ENCODE results near the gene BBS9.
"Not testable (repeated sequence)": the region's sequence is repeated elsewhere in the genome, so short reads cannot be mapped to it uniquely, and the experiment has no call there.

BBS9 gene

DNA sequence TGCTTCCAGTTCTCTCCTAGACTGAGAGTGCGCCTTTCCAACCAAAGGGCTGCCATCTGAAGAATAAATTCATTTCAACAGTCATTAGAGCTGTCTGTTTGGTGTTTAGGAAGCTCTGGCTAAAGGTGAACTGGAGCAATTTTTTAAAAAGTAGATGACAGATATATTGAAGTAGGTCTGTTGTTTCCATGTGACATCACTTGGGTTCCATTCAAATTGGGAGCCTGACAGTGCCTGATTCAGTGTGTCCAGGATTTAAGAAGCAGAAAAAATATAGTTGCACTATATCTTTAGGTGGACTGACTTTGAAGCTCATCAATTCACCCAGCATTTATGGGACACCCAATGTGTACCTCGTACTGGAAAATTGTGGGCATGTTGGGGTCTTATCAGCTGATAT, 367.7 kb downstream of the BBS9 start:
- no peak for DNase-seq (ENCODE audit: low spot score)

DNA sequence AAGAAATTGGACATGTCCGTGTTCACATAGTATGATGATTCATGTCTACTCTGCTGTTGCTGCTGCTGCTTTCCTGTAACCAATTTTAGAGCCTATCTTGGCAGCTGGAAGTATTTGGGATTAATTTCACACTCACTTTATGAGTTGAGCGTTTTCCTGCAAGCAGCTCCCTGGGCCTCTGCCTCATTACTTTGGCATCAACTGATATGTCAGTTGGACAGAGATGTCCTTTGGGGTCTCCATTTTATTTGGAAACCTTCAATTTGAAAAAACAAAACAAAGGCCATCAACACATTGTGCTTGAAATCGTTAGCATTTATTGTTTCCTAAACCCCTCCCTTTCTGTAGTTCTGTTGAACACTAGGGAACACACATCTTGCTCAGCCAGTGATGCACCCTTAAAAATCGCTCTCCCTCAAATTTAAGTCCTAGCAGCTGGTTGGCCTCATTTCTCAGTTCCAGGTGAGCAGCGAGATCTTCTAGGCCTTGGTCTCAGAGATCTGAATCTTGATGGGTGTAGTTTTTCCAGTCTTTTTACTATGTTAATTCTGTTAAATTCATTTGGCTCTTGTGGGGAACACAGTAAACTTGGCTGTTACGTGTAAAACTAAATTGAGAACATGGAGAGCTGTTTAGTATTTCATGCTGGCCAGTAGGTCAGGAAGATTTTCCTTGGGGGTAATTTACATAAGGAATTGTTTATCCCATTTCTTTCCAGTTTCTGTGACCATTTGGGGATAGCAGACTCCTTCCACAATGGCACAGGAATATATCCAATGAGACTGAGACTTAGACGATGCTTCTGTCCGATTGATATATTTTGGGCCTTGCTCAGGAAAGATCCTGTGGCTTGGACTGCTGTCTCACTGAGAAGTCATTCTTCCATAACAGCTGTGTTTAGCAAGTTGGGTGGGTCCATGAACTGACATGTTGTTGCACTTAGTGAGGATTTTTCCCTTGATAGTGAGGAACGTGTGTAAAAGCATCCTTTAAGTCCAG, 371.6 kb downstream of the BBS9 start:
- DNase-seq (ENCODE audit: low spot score): no peak

DNA sequence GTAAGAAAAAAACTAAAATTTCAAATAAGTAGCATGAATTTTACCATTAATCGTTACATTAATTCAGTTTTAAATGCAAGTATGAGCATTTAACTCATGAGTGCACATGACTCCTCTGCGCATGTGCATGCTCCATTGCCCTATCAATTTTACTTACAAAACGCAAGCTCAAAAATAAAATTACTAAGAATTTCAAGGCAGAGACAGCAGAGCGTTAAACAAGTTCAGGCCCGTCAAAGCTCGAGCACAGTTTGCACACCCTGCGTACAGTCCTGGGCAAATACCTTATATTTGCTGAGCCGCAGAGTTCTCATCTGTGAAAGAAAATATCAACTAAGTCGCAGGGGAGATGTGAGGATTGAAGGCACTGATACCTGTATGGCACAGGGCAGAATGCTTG, 373.6 kb downstream of the BBS9 start:
- no peak for DNase-seq (ENCODE audit: low spot score)

DNA sequence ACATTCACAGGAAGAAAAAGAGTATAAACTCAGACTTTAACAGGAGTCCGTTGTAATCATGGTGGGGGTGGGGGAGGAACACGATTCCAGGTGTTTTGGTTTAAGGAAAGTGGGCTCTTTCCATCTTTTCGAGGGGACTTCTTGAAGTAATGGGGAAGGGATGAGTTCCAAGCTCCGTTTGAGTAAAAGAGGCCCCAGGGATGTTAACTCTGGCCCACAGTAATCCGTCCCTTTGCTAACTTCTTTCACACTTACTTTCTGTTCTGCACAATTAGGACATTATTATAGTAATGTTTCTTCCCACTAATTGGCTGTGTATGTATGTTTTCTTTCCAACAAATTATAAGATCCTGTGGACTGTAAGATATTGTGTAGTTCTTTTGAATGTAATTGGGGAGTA, 374.4 kb downstream of the BBS9 start:
- no peak for DNase-seq (ENCODE audit: low spot score)

DNA sequence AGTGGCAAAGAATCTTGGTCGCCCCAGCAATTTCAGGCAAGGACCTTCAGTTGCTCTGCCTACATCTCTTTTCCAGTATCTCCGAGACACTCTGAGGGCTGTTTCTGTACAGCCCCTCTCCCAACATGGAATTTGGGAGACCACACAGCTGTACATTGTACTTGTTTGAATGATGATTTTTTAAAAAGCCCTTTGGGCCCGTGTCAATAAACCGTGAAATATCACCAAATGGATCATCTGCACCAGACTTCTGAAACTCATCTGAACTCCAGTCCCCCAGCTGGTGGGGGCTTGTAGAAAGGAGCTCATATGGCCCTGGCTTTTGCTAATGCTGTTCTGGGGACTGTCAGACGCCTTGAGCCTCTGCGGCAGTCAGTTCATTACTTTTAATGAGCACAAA, 374.9 kb downstream of the BBS9 start:
- DNase-seq (ENCODE audit: low spot score): no peak

DNA sequence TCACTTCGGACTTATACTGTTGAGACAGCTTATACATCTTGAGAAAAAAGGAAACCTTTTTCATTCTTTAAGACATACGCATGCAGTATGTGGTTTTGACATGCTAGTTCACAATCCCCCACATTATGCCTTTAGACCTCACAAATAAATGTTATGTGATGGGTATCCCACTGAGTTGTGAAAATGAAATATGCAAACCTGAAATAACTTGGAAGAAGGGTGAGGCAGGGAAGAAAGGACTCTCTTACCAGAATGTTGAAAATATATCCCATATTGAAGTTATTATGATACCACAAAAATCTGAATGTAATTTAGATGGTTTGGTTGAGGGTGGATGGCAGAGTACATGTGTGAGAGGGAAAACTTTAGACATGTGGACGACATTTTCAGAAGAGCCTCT, 379.8 kb downstream of the BBS9 start:
- no peak for DNase-seq (ENCODE audit: low spot score)

DNA sequence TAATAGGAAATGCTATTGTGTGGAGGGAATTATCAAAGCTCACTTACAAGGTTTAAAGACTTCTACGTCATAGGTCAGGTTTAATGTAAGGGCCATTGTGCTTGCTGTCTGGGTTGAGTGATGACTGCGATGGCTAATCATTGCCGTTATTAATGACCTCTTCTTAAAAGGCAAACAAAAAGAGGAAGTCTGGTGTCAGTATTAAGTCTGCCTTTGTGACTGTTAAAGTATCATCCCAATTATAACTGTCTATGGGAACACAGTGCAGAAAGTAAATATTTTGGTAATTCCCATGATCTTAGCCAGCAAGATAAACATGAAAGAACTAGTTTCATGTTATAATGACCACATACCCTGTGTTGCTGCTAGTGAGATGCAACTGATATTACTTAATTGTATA, 382.4 kb downstream of the BBS9 start:
- no peak for DNase-seq (ENCODE audit: low spot score)

DNA sequence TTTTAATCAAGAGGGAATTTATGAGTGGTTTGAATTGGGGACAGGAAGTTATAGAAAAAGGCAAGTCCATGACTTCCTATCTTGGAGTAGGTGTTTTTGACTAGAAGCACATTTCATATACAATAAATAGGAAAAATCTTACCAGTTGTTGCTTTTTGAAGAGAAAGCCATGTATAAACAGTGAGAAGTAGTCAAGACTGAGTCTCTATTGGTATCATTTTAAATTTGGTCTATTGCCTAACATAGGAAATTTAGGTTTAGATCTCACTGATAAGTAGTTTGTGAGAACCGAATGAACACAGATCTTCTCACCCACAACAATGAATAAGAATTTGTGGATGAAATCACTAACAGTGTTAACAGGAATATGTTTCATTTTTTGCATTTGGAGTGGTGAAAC, 387.2 kb downstream of the BBS9 start:
- DNase-seq (ENCODE audit: low spot score): no peak

DNA sequence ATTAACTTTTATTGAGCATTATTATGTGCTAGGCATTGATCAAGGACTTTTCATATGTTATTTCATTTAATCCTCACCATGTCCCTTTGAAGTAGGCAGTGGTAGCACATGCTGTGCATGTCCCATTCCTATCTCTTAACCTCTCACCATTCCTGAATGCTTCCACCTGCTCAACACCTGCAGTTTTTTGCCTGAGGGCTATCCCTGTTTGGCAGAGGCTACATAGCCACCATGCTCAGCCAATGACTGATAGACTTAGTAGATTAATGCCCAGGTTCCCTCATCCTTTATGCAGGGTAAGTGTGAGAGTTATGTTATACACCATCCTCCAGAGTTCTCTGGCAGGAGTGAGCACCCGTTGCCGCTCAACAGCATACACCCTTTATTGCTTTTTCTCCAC, 387.8 kb downstream of the BBS9 start:
- DNase-seq (ENCODE audit: low spot score): no peak

DNA sequence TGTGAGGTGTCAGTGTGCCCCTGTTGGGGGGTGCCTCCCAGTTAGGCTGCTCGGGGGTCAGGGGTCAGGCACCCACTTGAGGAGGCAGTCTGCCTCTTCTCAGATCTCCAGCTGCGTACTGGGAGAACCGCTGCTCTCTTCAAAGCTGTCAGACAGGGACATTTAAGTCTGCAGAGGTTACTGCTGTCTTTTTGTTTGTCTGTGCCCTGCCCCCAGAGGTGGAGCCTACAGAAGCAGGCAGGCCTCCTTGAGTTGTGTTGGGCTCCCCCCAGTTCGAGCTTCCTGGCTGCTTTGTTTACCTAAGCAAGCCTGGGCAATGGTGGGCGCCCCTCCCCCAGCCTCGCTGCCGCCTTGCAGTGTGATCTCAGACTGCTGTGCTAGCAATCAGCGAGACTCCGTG, 397.6 kb downstream of the BBS9 start:
- DNase-seq (ENCODE audit: low spot score): not testable (repeated sequence)

DNA sequence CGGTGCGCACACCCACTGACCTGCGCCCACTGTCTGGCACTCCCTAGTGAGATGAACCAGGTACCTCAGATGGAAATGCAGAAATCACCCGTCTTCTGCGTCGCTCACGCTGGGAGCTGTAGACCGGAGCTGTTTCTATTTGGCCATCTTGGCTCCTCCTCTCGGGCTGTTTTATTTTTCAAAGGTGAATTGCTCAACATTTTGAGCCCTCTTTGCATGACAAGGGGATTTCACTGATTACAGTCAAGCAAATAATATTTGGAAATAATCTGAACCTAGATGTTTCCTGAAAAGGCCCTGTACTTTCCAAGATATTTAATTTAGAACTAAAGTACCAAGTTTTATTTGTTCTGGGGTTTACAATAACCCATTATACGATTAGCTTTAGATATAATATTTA, 398.2 kb downstream of the BBS9 start:
- DNase-seq (ENCODE audit: low spot score): not testable (repeated sequence)

DNA sequence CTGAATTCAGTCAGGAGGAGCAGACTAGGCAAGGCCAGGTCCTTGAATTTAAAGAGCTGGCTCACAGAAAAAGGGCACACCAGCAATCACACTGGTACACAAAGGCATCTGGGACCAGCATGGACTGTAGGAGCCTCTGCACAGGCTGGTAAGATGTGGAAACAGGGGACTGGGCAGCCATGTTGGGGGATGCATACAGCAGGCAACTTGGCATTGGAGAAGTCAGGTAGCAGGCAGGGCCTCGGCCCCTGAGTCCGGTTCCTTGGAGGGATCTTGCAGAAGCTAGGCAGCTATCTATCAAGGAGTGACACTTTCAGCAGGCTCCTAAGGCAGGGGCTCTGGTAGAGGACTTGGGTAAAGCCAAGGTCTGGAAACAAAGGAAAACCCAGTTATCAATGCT, 399.7 kb downstream of the BBS9 start:
- no peak for DNase-seq (ENCODE audit: low spot score)

DNA sequence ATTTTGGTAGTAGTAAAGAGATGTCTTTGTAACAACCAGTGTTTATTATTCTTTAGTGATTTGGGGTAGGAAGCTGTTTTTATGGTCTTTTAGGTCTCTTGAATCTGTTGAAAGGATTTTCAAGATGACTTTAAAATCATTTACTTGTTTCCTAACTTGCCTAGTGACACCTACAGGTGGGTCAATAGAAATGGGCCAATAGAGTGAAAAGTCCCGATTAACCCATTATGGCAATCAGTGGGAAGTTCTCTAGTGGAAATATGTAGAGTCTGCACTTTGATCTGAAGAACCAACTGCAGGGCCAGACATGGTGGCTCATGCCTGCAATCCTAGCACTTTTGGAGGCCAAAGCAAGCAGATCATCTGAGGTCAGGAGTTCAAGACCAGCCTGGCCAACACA, 401.3 kb downstream of the BBS9 start:
- DNase-seq (ENCODE audit: low spot score): no peak

DNA sequence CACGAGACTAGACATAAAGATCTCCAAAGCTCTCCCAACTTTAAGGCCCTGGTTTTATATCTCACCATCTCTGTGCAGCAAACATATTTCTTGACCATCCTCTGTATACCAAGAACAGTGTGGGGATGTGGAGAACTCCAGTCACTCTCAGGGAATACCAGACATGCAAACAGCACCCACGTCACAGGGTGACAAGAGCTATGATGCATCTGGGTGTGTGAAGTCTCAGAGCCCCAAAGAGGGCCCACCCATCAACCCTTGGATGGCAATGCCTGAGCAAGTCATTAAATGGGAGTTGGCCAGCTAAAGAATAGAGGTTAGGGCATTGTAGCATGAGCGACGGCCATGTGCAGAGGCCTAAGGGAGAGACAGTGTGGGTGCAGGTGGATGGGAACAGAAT, 402.5 kb downstream of the BBS9 start:
- no peak for DNase-seq (ENCODE audit: low spot score)

DNA sequence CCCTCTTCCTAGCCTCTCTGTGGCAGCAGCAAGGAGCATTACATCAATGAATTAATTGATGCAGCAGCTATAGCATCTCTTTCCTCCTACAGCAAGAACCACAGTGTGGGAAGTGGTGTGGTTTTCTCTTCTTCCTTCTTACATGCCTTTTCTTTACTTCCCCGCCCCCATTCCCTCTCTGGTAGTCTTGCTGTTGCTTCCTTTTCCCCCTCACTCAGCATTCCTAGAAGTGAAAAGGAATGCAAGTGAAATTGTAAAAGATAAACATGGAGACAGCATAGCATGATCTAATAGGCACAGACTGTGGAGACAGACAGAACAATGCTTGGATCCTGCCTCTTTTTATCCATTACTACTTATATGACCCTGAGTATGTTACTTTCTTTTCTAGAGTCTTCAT, 405.5 kb downstream of the BBS9 start:
- no peak for DNase-seq (ENCODE audit: low spot score)

DNA sequence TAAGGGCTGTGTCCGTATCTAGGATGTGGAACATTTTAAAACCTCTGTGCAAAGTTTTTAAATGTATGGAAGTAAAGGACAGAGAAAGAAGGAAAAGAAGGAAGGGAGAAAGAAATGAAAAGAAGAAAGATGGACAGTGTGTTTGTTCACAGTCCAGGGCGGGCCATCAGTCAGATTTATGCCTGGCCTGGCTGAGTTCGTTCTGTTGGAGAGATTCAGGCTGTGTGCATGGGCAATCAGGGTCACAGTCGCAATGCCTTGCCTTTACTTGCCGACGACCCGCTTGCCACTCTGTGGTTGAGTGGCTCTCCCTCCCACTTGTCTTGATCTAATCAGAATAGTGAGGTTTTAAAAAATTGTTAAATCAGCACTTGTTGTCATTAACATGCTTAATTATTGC, 406.6 kb downstream of the BBS9 start:
- no peak for DNase-seq (ENCODE audit: low spot score)

DNA sequence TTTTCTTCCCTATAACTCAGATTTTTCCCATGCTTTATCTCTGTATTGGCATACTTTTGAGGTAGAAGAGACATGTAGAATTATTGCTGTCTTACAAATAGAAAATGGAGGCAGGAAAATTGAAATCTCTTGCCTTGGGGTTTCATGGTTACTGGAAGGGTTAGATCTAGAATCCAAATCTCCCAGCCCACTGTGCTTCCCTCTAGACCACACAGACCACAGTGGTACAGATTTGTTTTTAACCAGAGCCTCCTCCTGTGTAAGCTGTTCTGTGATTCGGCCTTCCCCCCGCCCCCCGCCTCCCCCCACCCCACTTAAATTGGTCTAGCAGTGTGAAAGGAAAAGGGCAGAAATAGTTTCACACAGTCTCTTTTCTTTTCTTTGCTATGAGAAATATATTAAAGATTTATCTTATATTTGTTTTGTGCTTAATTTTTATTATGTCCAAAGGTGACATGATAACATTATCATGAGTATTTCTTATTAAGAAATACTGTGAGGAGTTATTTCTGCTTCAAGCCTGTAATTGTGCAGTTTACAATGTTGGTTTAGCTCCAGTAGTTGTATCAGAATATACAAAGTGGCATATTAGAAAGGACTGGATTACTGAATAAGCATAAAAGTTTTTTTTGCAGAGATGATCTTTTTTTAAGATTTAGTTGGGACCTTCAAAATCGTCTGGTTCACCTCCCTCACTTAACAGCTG, 407.2 kb downstream of the BBS9 start:
- DNase-seq (ENCODE audit: low spot score): no peak

DNA sequence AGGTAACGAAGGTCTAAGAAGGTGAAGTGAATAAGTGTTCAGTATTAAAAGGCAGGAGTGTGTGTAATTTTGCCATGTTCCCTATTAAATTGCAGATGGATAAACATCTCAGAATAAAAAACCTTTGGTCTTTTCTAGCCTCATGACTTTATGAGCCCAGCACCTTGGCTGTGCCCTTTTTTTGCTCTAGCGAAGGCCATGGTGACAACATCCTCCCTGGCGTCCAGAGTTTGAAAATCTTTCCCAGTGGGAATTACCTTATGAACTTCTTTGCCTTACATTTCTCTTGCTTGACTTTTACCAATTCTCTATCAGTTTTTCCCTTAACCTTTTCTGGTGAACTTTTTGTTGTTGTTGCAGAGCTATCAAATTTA, 407.7 kb downstream of the BBS9 start:
- no peak for DNase-seq (ENCODE audit: low spot score)

DNA sequence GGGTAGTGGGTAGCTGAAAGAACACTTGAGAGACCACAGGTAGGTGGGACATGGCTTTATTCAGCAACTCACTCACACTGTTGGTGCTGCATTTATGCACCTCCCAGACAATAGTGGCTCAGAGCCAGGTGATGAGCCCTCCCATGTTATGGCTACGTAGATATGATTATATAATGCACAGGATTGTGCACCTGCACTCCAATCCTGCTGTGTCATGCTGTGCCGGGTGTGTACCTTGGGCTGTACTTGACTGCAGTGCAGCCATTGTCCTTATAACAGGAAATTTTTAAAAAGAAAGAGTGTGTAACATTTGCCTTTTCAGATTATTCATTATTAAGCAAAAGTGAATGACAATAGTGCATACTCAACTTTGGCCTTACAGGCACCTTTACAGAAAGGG, 409.8 kb downstream of the BBS9 start:
- DNase-seq (ENCODE audit: low spot score): no peak

DNA sequence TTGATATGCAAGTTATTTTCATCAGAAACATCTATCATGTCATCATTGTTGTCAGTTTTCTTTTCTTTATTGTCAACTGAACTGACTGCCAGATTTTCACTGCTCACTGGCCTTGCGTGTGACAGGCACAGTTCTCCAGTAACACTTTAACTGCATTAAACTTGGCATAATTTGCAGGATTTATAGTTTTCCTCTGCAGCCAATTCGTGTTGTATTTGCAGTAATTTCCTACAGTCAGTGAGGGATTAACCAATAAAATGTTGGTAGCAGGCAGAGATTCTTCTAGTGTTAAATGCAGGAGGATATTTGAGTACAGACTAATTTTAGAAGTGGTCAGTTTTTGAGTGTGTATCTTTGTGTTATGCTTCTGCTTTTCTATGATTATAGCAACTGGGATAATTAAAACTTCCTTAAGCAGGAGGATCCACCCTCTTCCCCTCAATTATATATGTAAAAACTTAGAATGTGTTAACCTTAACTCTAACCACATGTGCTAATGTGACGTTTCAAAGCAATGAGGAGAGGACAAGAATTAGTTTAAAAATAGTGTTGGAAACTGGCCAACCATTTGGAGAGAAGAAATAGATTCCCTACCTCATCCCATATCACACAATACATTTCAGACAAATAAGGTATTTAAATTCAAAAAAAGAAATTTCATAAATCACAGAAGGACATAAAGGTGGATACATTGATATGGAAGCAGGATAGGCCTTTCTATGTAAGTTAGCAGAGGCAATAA, 410.5 kb downstream of the BBS9 start:
- no peak for DNase-seq (ENCODE audit: low spot score)

DNA sequence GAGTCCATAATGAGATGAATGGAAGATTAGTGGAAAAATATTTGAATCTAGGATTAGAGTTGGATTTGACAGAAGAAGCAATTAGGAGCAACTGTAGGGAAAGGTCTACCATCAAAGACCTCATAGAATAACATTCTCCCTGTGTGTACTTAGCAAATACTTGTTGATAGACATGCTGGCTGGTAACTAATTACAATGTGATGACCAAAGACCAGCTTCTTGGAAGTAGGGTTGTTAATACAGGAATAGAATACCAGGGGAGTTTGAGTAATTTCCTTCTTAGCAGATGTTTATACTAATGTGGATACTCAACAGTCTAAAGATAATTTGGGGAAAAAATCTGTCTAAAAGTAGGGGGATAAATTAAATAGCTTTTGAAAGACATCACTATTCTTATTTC, 418.5 kb downstream of the BBS9 start:
- no peak for DNase-seq (ENCODE audit: low spot score)

DNA sequence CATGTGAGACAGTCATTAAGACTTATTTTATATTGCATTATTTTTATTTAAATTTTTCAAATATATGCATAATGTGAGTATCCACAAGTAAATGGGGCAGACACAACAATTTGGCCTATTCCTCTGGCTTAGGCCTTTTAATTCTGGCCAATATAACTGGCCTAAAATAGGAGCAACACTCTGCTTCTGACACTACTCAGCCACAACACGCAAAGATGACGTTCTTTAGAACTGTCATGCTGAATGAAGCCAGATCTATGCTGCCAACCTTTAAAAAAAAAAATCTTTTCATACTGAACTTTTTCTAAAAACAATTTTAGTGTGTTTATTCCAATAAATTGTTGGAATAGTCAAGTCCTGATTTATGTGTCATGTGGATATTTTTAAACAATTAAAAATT, 421.0 kb downstream of the BBS9 start:
- DNase-seq (ENCODE audit: low spot score): no peak

DNA sequence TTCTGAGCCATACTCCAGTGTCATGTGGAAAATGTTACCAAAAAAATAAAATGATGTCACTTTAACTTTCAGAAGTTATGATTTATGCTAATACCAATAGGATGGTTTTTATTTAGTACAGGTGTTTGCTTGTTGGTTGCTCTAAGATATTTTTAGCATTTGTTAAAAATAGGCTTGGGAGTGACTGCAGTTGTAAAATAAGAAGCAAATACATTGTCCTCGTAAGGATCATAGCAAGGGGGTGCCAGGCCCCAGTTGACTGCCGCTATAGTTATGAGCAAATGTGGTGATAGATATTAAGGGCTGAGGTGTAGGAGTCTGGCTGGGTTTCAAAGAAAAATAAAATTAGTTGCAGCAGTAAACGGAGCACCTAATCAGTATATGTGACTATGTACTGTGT, 421.6 kb downstream of the BBS9 start:
- DNase-seq (ENCODE audit: low spot score): no peak
